Peyer's patch (tissue), 4 donors: ENCODE measurements around the gene RNF146.

ENCODE experiments used
- CTCF ChIP-seq, 6 experiments: fragments of 450-650 bp in 4 of 6; fragments of 200-600 bp in 2 of 6; sonication (generic) in 1 of 6; IDR thresholded peaks; one replicate each; pipeline ENCODE4 v1.5.1; 2017 to 2019; ENCODE audit warnings: antibody characterized with exemption in 6 of 6, mild to moderate bottlenecking in 3 of 6, moderate library complexity in 1 of 6
- POLR2A ChIP-seq, 2 donors: fragments of 450-650 bp; IDR thresholded peaks; one replicate each; pipeline ENCODE4 v1.5.1; 2017; ENCODE audit warnings: antibody characterized with exemption in 2 of 2, mild to moderate bottlenecking in 2 of 2, moderate library complexity in 2 of 2

- TF ChIP-seq CTCF (IDR thresholded peaks at IDR 0.05) (no peak), POLR2A (IDR thresholded peaks at IDR 0.05) (peak; percentile 72 to 83)
These were observed 405 bp downstream of the RNF146 start for GRCh38 chr6:127266892-127267645.
